LNCAP (cell line): ENCODE results near the gene APP.

ENCODE experiments used
- TF ChIP-seq, protein P1 (sequence below): fragments of 450-650 bp; IDR thresholded peaks from 2 replicates; pipeline ENCODE4 v1.5.1; 2017; ENCODE audit warnings: mild to moderate bottlenecking

APP gene

DNA sequence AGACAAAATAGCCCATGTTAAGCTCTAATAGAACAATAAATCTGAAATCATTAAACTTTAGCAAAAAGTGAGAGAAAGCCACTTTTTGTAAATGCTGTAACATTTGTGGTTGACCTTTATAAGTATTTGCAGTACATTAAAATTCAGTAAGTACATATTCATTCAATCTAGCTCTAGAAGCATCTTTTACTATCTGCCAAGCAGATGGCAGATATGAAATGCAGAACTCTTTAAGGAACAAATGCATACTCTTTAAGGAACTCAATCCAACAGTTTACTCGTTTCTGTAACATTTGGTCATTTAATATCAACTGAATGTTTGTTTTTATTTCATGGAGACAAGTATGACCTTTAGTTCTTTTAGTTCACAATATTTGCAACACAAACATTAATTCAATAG is 150.1 kb downstream of the APP start:
- TF ChIP-seq, protein P1, sequence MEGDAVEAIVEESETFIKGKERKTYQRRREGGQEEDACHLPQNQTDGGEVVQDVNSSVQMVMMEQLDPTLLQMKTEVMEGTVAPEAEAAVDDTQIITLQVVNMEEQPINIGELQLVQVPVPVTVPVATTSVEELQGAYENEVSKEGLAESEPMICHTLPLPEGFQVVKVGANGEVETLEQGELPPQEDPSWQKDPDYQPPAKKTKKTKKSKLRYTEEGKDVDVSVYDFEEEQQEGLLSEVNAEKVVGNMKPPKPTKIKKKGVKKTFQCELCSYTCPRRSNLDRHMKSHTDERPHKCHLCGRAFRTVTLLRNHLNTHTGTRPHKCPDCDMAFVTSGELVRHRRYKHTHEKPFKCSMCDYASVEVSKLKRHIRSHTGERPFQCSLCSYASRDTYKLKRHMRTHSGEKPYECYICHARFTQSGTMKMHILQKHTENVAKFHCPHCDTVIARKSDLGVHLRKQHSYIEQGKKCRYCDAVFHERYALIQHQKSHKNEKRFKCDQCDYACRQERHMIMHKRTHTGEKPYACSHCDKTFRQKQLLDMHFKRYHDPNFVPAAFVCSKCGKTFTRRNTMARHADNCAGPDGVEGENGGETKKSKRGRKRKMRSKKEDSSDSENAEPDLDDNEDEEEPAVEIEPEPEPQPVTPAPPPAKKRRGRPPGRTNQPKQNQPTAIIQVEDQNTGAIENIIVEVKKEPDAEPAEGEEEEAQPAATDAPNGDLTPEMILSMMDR = no peak

DNA sequence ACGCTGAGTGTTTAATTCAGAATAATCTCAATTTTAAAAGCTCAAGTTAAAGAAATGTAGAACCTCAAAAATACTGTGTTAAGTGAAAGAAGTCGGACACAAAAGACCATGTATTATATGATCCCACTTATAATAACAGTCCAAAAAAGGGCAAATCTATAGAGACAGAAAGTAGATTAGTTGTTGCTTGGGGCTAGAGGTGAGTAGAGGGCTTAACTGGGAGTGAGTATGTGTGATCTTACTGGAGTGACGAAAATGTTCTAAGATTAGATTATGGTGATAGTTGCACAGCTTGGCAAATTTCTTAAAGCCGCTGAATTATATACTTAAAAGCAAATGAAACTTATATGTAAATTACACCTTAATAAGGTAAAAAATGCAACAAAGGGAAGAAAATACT is 150.5 kb downstream of the APP start:
- TF ChIP-seq, protein P1 = no peak

DNA sequence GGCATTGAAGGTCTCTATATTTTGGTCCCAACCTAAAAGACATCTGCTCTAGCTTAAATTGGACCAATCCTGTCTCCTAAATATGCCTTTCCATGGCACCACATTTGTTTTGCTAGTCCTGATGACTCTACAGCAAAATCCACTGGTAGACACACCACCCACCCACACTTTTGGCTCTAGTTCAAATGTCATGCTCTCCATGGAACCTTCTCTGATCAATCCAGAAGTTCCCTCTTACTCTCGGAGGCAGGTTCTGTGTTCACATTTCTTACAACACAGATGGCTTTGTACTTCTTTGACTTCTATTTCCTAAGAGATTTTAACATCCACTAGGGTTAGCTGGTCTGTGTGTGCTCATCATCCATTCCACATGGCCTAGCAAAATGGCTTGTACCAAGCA is 151.3 kb downstream of the APP start:
- TF ChIP-seq, protein P1 = no peak

DNA sequence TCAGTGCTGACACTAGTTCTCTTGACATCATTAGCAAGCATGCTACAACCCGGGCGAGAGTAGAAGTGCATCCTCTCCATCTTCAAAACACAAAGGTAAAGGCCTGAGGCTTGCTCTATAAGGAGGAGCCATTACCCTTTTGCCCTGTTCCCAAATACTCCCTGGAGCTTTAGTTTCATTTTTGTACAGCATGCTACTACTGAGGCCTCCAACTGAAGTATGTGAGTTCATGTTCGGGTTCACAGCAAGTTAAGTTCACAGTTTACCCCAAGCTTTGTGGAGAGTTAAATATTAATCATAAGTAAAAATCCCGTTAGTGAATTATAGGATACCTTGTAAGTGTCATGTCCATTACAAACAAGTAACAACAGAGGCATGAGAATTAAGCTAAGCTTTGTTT is 156.6 kb downstream of the APP start:
- TF ChIP-seq, protein P1 = no peak

DNA sequence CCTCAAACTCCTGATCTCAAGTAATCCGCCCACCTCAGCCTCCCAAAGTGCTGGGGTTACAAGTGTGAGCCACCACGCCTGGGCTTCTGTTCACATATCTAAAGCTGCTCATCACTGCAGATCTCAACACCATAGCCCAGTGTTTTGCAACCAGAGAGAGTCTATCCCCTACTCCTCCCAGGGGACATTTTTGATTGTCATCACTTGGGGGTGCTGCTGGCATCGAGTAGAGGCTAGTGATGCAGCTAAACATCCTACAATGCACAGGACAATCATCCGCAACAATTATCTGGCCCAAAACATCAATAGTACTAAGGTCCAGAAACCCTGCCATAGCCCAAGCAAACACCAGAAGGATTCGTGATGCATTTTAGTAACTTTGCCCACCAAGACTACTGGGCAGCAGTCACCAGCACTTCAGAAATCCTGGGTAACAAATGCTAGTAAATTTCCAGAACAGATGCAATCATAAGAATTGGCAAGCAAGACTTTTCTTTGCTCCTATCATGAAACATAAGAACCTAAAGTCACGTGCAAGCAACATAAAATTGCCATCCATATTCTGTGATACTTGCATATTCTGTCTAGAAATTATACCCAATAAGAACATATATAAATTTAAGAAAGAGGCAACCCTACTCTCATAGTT is 159.2 kb downstream of the APP start:
- TF ChIP-seq, protein P1 = no peak

DNA sequence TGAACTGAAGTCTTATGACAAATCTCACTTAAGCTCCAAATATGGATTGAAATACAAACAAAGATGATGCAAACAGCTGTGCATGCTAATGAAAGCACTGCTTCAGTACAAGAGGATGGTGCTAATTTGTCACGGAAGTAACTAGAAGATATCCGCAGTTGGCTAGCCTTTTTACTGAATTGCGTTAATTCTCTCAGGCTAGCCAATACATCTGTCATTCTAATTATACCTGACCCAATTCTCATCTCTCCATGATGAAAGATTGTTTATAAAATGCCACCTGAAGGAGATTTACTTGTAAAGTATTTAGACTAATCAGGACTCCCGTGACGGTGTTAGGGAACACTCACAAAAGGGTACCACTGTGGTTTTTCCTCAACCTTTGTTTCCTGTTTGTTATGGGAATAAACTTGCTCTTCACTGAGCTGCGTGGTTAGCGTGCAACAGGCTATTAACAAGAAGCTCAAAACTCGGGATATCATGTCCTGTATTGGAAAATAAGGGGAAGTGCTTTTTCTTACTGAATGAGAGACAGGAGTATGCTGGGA is 162.5 kb downstream of the APP start:
- TF ChIP-seq, protein P1 = no peak

DNA sequence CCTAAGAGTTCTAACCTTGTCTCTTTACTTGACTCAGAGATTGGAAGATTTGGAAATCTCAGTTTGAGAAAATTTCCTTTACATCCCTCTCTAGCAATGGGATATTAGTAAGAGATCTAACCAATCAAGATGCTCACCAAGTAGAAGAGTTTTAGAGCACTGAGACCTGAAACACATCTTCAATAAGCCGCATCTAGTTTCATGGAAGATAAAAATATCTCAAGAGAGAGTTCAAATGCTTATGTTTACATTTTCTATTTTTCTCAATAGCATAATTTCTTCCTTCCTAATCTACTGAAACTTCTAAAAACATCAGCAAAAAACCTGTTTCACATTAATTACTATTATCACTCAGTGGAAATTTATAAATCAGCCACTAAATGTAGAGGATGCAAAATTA is 165.1 kb downstream of the APP start:
- TF ChIP-seq, protein P1 = no peak

DNA sequence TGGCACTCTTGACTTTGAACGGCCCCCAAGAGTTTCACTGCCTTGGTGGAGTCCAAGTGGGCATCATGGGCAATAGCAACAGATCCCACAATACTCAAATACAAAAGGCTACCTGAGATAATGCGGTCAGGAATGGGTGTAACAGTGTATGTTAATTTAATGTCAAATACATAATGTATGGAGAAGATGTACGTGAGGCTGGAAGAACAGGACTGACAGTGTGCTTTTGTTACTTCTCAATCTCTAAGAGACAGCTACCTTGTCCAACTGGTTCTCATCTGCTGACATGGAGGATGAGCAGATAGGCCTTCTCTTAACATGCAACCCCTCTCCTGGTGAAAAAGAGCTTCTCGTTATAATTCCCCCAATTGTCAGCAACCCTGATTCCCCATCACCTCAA is 167.2 kb downstream of the APP start:
- TF ChIP-seq, protein P1 = no peak
